NCI-H345 treated with DMSO at 0.1 percent for 48 hours (cell line): ENCODE results near the gene KRTAP4-16.
"Not testable (repeated sequence)": the region's sequence is repeated elsewhere in the genome, so short reads cannot be mapped to it uniquely, and the experiment has no call there.

Source experiments
- DNase-seq: peaks from one replicate; lab custom pipeline; 2025; ENCODE audit not compliant: unreplicated experiment; lab: John Stamatoyannopoulos, UW

The KRTAP4-16 gene

GRCh38 chr17:41119696-41120690 is 18.0 kb upstream of the KRTAP4-16 start:
- DNase-seq, result not testable (repeated sequence)

DNA sequence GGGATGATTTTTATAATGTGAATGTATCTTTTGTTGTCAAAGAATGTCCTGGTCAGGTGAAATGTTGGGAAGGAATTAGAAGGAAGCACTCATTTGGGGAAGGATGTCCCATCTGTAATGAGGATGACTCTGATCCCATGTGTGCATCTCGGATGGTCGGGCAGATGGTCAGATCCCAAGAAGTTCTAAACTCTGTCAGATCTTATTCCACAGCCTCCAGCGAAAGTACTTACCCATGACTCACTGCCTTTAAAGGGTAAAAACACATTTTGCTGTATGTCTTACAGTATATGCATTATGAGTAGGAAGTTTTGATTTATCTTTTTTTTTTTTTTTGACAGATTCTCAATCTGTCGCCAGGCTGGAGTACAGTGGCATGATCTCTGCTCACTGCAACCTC is 16.7 kb upstream of the KRTAP4-16 start:
- DNase-seq, result no peak

DNA sequence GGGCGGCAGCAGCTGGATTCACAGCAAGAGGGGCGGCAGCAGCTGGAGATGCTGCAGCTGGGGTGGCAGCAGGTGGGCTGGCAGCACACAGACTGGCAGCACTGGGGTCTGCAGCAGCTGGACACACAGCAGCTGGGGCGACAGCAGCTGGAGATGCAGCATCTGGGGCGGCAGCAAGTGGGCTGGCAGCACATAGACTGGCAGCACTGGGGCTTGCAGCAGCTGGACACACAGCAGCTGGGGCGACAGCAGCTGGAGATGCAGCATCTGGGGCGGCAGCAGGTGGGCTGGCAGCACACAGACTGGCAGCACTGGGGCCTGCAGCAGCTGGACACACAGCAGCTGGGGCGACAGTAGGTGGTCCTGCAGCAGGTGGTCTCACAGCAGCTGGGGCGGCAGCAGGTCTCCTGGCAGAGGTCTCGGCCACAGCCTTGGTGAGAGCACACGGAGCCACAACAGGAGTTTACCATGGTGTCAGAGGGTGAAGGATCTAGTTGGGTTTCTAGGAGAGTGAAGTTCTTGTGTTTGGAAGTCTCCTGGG is 15.9 kb upstream of the KRTAP4-16 start, which contains the start of gene KRTAP4-11:
KRTAP4-11 (minus strand) TSS at position 528 of the 541 bp plus-strand sequence; CDS start at position 470, 58 bp downstream.
- not testable (repeated sequence) for DNase-seq

DNA sequence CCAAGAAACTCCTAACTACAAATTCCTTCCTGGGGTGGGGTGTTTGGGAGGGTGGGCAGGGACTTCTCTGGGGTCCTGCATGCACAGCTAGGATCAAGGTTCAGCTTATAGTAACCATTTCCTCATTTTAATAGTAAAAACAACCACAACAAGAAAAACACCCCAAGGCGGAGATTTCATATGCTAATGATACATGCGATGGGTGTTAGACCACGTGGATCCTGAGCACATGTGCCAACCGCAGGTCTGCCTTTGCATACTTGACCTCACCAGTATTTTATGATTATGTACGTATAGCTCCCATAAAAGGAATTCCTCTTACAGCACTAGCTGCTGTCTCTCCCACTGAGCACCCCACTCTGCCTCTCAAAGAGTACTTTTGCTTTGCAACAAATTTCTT is 14.3 kb upstream of the KRTAP4-16 start:
- DNase-seq, result no peak

- DNase-seq, result no peak
These were observed 9.3 kb upstream of the KRTAP4-16 start for GRCh38 chr17:41111151-41111885.

- not testable (repeated sequence) for DNase-seq
These were observed 6.8 kb upstream of the KRTAP4-16 start for GRCh38 chr17:41108728-41109386.

GRCh38 chr17:41107941-41108450 is 6.0 kb upstream of the KRTAP4-16 start:
- no peak for DNase-seq

DNA sequence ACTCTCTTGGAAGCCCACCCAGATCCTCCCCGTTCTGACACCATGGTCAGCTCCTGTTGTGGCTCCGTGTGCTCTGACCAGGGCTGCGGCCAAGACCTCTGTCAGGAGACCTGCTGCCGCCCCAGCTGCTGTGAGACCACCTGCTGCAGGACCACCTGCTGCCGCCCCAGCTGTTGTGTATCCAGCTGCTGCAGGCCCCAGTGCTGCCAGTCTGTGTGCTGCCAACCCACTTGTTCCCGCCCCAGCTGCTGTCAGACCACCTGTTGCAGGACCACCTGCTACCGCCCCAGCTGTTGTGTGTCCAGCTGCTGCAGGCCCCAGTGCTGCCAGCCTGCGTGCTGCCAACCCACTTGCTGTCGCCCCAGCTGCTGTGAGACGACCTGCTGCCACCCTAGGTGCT is 3.3 kb upstream of the KRTAP4-16 start, which contains the start of gene KRTAP4-9:
KRTAP4-9 (plus strand) TSS at position 43 of the 400 bp plus-strand sequence; CDS start at position 43, 0 bp downstream.
- not testable (repeated sequence) for DNase-seq

DNA sequence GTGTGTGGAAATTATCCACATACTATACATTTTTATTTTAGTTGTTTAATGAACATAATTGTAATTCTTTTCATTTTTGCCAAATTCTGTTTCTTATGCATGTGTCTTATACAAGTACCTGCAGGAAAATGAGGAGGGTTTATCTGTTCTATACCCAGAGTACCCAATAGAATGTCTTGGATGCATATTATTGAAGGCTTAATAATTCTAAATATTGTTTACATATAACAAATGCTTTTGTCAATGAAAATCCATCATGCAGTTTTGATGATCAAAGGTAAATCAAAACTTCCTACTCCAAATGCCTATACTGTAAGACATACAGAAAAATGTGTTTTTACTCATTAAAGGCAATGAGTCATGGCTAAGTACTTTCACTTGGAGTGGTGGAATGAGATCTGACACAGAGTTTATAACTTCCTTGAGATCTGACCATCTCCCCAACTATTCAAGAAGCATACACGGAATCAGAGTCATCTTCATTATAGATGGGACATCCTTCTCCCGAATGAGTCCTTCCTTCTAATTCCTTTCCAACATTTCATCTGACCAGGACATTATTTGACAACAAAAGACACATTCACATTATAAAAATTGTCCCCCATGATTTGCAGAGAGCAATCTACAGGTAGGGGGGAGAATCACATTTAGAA is 2.5 kb upstream of the KRTAP4-16 start:
- DNase-seq, result not testable (repeated sequence)

- no peak for DNase-seq
These were observed 1.9 kb upstream of the KRTAP4-16 start for GRCh38 chr17:41103896-41104295.

DNA sequence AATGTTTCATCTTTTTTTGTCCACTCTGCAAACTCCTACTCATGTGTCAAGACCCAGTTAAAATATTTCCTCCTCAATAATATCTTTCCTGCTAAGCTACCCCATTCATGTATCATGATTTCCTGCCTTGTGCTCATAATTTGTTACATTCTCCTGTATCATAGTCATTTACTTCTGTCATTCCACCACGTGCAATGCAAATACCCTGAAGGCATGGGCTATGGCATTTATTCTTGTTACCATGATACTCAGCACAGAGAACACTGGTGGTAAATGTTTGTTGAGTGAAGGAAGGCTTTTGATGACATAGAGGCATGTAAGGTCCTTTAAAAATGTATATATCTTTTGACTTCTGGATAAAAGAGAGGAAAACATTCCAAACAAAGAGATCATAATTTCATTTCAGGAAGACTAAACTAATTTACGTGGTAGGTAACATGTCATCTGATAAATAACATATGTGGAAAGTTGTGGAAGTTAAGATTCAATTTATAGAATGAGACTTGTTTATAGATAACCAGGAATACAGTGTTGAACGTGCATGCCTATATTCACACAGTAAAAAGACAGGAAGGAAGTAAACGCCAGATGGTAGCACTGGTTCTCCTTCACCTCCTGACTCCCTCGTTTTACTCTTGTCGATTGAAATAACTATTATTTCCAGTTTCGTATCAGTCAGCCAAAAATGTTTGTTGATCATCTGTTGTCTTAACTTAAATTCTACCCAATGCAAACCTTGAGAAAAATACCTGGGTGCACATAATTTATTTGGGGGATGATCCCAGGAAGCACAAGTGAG is 2.1 kb downstream of the KRTAP4-16 start:
- DNase-seq, result not testable (repeated sequence)

- DNase-seq, result no peak
These were observed 3.5 kb downstream of the KRTAP4-16 start for GRCh38 chr17:41098481-41098880.

- DNase-seq, result no peak
These were observed 4.0 kb downstream of the KRTAP4-16 start, which contains the start of gene KRTAP4-8 for GRCh38 chr17:41098042-41098441. KRTAP4-8 (minus strand) TSS chr17:41098142; CDS start chr17:41098084, 58 bp downstream.

- no peak for DNase-seq
These were observed 6.0 kb downstream of the KRTAP4-16 start for GRCh38 chr17:41096055-41096454.

- DNase-seq, result not testable (repeated sequence)
These were observed 13.2 kb downstream of the KRTAP4-16 start for GRCh38 chr17:41088760-41089352.

- DNase-seq, result not testable (repeated sequence)
These were observed 17.7 kb downstream of the KRTAP4-16 start, which contains the start of gene KRTAP4-7 for GRCh38 chr17:41084100-41084856. KRTAP4-7 (plus strand) TSS chr17:41084150; CDS start chr17:41084207, 57 bp downstream.

- not testable (repeated sequence) for DNase-seq
These were observed 18.6 kb downstream of the KRTAP4-16 start for GRCh38 chr17:41083427-41083826.

DNA sequence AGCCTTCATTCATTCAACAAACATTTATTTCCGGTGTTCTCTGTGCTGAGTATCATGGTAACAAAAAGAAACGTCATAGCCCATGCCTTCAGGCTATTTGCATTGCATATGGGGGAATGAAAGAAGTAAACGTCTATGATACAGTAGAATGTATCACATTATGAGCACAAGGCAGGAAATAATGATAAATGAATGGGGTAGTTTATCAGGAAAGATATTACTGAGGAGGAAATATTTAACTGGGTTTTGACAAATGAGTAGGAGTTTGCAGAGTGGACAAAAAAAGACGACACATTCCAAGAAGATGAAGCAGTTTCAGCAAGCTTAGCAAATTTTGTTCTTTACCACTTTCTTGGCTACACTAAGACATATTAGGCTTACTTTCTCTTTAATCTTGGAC is 19.4 kb downstream of the KRTAP4-16 start:
- no peak for DNase-seq
